HG03565 (cell line): ENCODE measurements around the gene LGR4.
A peak's percentile ranks its signal among the peaks of the same experiment; 100 is the strongest.
"Not testable (repeated sequence)": the region's sequence is repeated elsewhere in the genome, so short reads cannot be mapped to it uniquely, and the experiment has no call there.

Source experiments
- ATAC-seq: cut with Tn5 transposase; IDR thresholded peaks from one replicate; pipeline ENCODE4 v1.9.1; 2021; ENCODE audit warnings: mild to moderate bottlenecking, moderate library complexity; ENCODE audit not compliant: unreplicated experiment

The LGR4 gene

GRCh38 chr11:27353593-27354358, 118.8 kb downstream of the LGR4 start:
- no peak for ATAC-seq

GRCh38 chr11:27352781-27353180, 119.8 kb downstream of the LGR4 start:
- ATAC-seq = no peak

GRCh38 chr11:27350511-27350910, 122.1 kb downstream of the LGR4 start:
- no peak for ATAC-seq

GRCh38 chr11:27349919-27350318, 122.7 kb downstream of the LGR4 start:
- ATAC-seq = no peak

DNA sequence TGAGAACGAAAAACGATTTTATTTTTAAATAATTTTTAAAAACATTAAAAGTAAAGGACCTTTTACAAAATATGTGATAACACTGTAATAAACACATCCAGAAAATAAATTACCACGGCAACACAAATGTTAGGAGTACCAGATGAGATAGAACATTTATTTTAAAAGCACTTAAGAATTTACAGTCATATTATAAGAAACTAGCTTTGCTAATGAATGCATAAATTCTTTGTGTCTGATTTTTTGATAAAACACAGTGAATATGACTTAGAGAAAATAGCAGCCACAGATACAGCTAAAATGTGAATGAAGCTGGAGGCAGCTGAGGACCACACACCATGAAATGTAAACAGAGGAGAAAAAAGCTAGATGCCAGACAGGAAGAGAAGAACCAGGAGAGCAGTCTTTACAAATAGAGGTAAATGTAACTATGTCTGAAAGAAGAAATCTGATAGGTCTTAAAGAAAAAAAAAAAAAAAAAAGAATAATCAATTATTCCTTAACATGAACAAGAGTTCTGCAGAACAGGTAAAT, 124.2 kb downstream of the LGR4 start:
- ATAC-seq = no peak

GRCh38 chr11:27347359-27348339, 124.9 kb downstream of the LGR4 start:
- ATAC-seq = no peak

DNA sequence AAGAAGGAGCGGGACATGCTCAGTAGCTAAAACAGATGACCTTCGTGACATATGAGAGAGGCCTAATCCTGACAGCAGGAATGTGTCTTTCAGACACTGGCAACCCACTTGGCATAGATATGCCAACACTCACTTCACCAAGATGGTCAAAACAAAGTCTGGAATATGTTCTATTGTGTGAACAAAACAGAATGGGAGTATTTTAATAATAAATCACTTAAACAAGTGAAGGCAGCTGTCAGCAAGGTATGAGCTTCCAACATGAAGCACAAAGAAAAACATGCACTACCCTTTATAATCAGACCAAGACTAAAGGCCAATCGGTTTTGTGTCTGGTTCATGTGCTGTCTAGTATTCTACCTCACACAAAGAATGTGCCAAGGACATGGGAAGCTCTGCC, 132.6 kb downstream of the LGR4 start:
- no peak for ATAC-seq

DNA sequence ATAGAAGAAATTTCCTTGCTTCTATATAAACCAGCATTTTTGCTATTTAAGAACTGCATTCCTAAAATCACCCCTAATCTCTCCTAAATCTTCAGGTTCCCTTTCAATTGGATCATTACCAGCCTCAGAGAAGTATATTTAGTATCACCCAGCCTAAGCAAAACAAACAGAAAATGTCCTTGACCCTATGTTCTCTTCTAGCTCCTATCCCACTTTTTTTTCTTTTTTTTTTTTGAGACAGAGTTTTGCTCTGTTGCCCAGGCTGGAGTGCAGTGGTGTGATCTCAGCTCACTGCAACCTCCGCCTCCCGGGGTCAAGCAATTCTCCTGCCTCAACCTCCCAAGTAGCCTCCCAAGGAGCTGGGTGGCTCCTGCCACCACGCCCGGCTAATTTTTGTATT, 137.8 kb downstream of the LGR4 start:
- not testable (repeated sequence) for ATAC-seq

GRCh38 chr11:27331981-27332380, 140.6 kb downstream of the LGR4 start:
- no peak for ATAC-seq

DNA sequence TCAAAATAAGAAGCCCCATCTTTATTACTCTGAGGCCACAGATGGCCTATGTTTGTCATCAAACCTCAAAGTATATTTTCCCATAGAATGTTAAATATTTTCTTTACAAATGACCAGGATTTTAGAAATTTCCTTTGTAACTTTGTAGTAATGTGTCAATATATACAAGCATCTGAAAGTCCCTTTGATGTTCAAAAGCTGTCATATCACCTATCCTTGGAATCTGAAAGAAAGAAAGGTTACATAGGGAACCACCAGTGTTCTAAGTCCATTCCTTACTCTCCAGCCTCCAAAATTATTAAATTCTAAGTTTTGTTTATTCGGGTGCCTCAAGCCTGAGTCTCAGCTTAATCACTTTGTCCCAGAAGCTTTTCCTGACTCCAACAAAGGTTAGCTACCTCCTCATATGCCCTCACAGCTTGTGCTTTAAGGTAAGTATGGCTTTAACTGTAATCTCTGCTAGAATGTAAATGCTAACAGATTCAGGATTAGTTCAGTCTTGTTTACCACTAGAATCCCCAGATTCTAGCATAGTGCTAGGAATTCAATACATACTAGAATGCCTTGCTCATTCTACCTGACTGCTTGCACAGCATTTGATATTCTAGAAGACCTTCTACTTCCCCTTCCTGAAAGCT, 141.8 kb downstream of the LGR4 start:
- ATAC-seq = no peak

DNA sequence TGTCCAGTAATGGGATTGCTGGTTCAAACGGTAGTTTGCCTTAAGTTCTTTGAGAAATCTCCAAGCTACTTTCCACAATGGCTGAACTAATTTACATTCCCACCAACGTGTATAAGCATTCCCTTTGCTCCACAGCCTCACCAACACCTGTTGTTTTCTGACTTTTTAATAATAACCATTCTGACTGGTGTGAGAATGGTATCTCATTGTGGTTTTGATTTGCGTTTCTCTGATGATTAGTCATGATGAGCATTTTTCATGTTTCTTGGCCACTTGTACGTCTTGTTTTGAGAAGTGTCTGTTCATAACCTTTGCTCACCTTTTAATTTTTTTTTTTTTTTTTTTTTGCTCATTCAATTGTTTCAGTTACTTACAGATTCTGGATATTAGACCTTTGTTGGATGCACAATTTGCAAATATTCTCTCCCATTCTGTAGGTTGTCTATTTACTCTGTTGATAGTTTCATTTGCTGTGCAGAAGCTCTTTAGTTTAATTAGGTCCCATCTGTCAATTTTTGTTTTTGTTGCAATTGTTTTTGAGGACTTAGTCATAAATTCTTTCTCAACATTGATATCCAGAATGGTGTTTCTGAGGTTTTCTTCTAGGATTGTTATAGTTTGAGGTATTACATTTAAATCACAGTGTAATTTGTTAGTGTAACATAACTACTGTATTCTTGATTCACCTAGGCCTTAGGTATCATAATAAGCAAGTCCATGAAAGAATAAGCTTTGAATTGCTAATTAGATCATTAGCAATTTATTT, 142.5 kb downstream of the LGR4 start:
- ATAC-seq = no peak

DNA sequence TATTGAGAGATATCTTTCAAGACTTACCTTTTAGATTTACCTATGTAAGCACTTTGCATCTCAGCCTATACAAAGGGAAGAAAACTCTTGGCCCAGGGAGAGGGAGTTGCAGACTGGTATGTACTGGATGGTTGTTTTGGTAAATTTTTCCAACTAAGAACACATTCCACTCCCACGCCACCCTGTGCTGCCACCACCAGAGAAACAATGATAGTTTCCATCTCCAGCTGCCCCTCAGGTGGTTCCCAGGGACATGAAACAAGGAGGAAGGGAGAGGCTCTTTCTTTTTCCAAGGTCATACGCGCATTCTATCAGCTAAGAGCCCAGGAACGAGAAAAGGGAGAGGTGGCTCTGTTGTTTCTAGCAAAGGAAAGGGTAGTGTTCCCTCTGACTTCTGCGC, 144.0 kb downstream of the LGR4 start:
- no peak for ATAC-seq

DNA sequence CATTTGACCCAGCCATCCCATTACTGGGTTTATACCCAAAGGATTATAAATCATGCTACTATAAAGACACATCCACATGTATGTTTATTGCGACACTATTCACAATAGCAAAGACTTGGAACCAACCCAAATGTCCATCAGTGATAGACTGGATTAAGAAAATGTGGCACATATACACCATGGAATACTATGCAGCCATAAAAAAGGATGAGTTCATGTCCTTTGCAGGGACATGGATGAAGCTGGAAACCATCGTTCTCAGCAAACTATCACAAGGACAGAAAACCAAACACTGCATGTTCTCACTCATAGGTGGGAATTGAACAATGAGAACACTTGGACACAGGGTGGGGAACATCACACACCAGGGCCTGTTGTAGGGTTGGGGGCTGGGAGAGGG, 145.5 kb downstream of the LGR4 start:
- ATAC-seq = not testable (repeated sequence)

GRCh38 chr11:27322196-27322595, 150.4 kb downstream of the LGR4 start:
- ATAC-seq = not testable (repeated sequence)

GRCh38 chr11:27321340-27321739, 151.2 kb downstream of the LGR4 start:
- not testable (repeated sequence) for ATAC-seq

DNA sequence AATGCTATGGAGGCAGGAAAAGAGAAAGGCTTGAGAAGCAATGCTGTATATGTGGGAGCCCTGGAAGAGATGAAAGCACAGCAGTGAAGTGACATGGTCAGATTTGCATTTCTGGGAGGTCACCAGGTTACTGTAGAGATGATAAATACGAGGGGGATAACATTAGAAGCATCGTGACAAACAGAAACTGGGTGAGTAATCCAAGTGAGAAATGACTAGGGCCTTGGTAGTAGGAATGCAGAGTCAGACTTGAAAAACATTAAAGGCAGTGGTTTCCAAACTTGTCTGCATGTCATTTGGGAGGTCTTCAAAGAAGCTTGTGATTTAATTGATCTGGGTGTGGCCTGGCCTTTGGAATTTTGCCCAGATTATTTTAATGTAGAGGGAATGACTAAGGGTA, 153.5 kb downstream of the LGR4 start:
- peak; percentile 100 for ATAC-seq

- ATAC-seq = no peak
Measured at GRCh38 chr11:27317751-27318150, 154.8 kb downstream of the LGR4 start.
